Suprapubic skin (tissue), 4 donors: ENCODE measurements around the gene RNASE4.

Experiments
- EP300 ChIP-seq: sonication (generic); formaldehyde crosslinking; IDR thresholded peaks from one replicate; pipeline ENCODE4 v1.6.1; 2017; ENCODE audit warnings: antibody characterized with exemption
- POLR2A ChIP-seq, 2 donors: fragments of 450-650 bp; IDR thresholded peaks; one replicate each; pipeline ENCODE4 v1.6.1; 2017; ENCODE audit warnings: antibody characterized with exemption in 2 of 2, mild to moderate bottlenecking in 2 of 2, moderate library complexity in 2 of 2
- POLR2AphosphoS5 ChIP-seq, 3 donors: sonication (generic); formaldehyde crosslinking; IDR thresholded peaks; one replicate each; pipeline ENCODE4 v1.6.1; 2017; ENCODE audit warnings: antibody characterized with exemption in 3 of 3
- TF ChIP-seq, protein P1 (sequence below), 2 donors: fragments of 200-600 bp in 1 of 2; fragments of 450-650 bp in 1 of 2; sonication (generic) in 1 of 2; IDR thresholded peaks; one replicate each; pipeline ENCODE4 v1.5.1; 2016 to 2019; ENCODE audit warnings: antibody characterized with exemption in 2 of 2, mild to moderate bottlenecking in 1 of 2, moderate library complexity in 1 of 2

DNA sequence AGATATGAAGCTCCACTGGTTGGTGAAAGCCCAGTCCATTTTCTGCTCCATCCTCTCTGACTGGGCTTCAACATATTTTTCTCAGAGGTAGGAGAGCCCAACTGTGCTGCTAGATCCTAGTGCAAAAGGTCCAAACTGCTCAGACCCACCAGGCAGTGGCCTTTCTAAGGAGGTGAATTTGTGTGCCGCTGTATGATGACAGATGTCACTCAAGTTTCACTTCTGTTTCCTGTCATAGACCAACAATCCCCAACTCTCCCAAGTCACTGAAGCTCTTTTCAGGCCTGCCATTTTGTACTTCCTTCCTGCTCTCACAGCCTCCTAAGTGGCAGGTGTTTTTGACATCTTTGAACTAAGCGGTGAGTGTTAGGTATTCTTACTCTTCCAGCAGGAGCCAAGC is 16.4 kb upstream of the RNASE4 start:
- TF ChIP-seq, protein P1, sequence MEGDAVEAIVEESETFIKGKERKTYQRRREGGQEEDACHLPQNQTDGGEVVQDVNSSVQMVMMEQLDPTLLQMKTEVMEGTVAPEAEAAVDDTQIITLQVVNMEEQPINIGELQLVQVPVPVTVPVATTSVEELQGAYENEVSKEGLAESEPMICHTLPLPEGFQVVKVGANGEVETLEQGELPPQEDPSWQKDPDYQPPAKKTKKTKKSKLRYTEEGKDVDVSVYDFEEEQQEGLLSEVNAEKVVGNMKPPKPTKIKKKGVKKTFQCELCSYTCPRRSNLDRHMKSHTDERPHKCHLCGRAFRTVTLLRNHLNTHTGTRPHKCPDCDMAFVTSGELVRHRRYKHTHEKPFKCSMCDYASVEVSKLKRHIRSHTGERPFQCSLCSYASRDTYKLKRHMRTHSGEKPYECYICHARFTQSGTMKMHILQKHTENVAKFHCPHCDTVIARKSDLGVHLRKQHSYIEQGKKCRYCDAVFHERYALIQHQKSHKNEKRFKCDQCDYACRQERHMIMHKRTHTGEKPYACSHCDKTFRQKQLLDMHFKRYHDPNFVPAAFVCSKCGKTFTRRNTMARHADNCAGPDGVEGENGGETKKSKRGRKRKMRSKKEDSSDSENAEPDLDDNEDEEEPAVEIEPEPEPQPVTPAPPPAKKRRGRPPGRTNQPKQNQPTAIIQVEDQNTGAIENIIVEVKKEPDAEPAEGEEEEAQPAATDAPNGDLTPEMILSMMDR (IDR thresholded peaks at IDR 0.05): no peak
- TF ChIP-seq POLR2A (IDR thresholded peaks at IDR 0.05): no peak
- TF ChIP-seq EP300: no peak
- TF ChIP-seq POLR2AphosphoS5 (IDR thresholded peaks at IDR 0.05): no peak
